Heart right ventricle (tissue), 16 donors: Measurements from ENCODE around the gene ATP7B. TPM values are rescaled to one million over a fixed set of nuclear protein-coding genes. Genes with fewer than 3 reads are reported as not detected.

Source experiments
- ATAC-seq, 8 donors: fragments of 200-7000 bp; cut with Tn5 transposase; one replicate each; pipeline ENCODE4 v1.9.1; 2020; ENCODE audit warnings: mild to moderate bottlenecking in 8 of 8, moderate library complexity in 8 of 8, moderate number of reproducible peaks in 1 of 8
- DNase-seq, 2 donors: peaks; one replicate each; pipeline ENCODE4 v3.0.0-alpha.2; 2020
- H3K27ac ChIP-seq, 10 donors: fragments of 200-600 bp; sonication (generic) in 2 of 10; one replicate each; pipeline versions ENCODE4 v1.5.0 to v1.8.0; 2020 to 2022; ENCODE audit warnings: mild to moderate bottlenecking in 3 of 10
- H3K27me3 ChIP-seq, 7 donors: fragments of 200-600 bp; one replicate each; pipeline ENCODE4 v1.8.0; 2021 to 2022; ENCODE audit warnings: mild to moderate bottlenecking in 2 of 7
- H3K36me3 ChIP-seq, 9 donors: fragments of 200-600 bp; sonication (generic) in 1 of 9; one replicate each; pipeline versions ENCODE4 v1.5.0 to v1.8.0; 2020 to 2022; ENCODE audit warnings: mild to moderate bottlenecking in 2 of 9
- H3K4me1 ChIP-seq, 9 donors: fragments of 200-600 bp; sonication (generic) in 1 of 9; one replicate each; pipeline versions ENCODE4 v1.5.0 to v1.8.0; 2020 to 2022; ENCODE audit warnings: mild to moderate bottlenecking in 4 of 9
- H3K4me3 ChIP-seq, 10 donors: fragments of 200-600 bp; sonication (generic) in 2 of 10; one replicate each; pipeline versions ENCODE4 v1.5.0 to v1.8.0; 2020 to 2022; ENCODE audit warnings: mild to moderate bottlenecking in 7 of 10, moderate library complexity in 2 of 10
- H3K9me3 ChIP-seq, 11 donors: fragments of 200-600 bp in 10 of 11; sonication (generic) in 2 of 11; one replicate each; pipeline versions ENCODE4 v1.5.0 to v1.8.0; 2013 to 2022; ENCODE audit warnings: mild to moderate bottlenecking in 2 of 11, control low read depth in 1 of 11, moderate library complexity in 1 of 11
- WGBS, 2 donors: extraction: QIAGEN DNeasy Blood & Tissue Kit; methylation state at CpG; one replicate each; pipeline ENCODE4 v1.1.7; 2013; ENCODE audit warnings: inconsistent platforms in 1 of 2; 5-methylcytosine and 5-hydroxymethylcytosine counted together
- intact Hi-C, 10 donors: fragments of 100-400 bp; cut with DNase I; formaldehyde crosslinking; loops; one replicate each; pipeline versions ENCODE4 v1.11.1 to v1.14.2; 2022
- polyA plus RNA-seq, 2 donors: library from polyadenylated mRNA; stranded (reverse); fragments of 200-250 nt; gene quantifications; one replicate each; pipeline ENCODE4 v1.2.3, GENCODE V29; 2013
- total RNA-seq, 10 donors: library from RNA; stranded (reverse); fragmentation: NEBNext Ultra II Directional in 3 of 10; extraction: Animal tissue kit (Norgen Biotek cat#: 25700) in 3 of 10; gene quantifications; one replicate each; pipeline versions ENCODE4 v1.2.1 to v1.2.4, GENCODE V29; 2021 to 2023
- TF ChIP-seq, protein P1 (sequence below), 9 donors: fragments of 200-600 bp; sonication (generic) in 2 of 9; IDR thresholded peaks; one replicate each; pipeline versions ENCODE4 v1.5.0 to v1.8.0; 2021 to 2022; ENCODE audit warnings: antibody characterized with exemption in 9 of 9, mild to moderate bottlenecking in 5 of 9, moderate library complexity in 1 of 9
- donor health status: Arrhythmogenic right ventricular cardiomyopathy.
- donor health status: ischemic (EF 13 %, LVEDD 7.1; RV severe dilation, severe dysfunction).
- donor health status: healthy with polysubstance abuse.
- donor health status: DM: no; HTN: yes; CAD: no.
- donor health status: DM: no; HTN: no; CAD: no.
- donor health status: ischemic (EF 25% LVEDD 6.9; RV normal size, moderate dysfunction).
- donor health status: ischemic (EF 25% LVEDD 5.7; RV mildly dilated, moderate dysfunction).
- donor health status: healthy.
- donor health status: DM: yes; HTN: yes; CAD: no.
- donor health status: Ischemic cardiomyopathy.
- donor health status: ischemic (EF 35%, LVEDD 5.7; RV mildly dilated, moderate dysfunction).
- donor health status: nonischemic (EF 11% LVEDD 7.7; RV severe dilation, severe dysfunction).
- donor health status: DM: yes; HTN: yes; CAD: no.
- donor health status: PGD.
- donor health status: ischemic (EF 29% LVEDD 5.4; RV normal size, mild dysfunction).
- donor health status: nonischemic (EF 23%, LVEDD 6.1; RV moderate dilation, normal function).

ATP7B gene
- total and polyA plus RNA-seq, 12 donors = 2.0 to 9.3 (median 5.6) TPM

DNA sequence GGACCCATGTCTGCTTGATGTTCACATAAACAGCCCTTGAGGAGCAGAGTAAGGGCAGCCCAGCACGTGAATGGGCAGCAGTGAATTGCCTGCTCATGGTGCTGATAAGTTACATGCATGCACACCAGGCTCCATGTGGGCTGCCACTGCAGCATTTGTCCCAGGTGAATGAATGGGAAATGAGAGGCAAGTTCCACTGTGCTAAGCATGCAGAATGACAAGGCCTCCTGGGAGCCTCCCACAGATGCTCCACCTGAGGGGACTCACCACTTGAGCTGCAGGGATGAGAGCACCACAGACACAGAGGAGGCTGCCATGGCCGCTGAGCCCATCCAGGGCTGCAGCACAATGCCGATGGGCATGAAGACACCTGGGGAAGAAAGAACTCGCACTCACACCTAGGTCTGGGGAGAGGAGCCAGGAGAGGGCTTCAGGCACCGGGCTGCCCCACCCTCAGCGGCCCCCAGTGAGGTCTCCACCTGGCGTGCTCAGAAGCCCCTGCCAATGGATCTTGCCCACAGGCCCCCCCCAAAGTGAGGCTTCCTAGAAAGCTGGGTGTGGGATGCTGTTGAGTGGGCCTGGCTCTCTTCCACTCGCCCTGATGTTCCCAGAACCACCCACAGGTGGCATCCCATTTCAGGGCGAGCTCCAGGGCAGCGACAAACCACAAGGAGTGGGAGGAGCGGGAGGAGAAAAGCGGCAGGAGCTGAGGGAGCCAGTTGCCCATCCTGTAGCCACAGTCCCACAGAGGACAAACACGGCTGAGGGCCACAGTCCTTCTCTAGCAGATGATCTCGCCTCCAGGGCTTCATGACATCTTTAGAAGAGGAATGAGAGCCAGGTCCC is 75.7 kb downstream of the ATP7B start:
- Histone ChIP-seq H3K36me3 (peaks cover 0 to 87% (median 5%) of the 10 kb centered on the region in 9 donors), H3K27ac (no peak overlapping the region), H3K4me1 (no peaks in the 10 kb centered on the region), H3K4me3 (no peak overlapping the region), H3K27me3 (no peaks in the 10 kb centered on the region), H3K9me3 (no peaks in the 10 kb centered on the region)
- intact Hi-C loops = no loop called here
- no peak for DNase-seq
- ATAC-seq = peak in 6 of 8 donors; percentile 27 to 57 (median 45)
- 80 to 83% methylated on average over 14 of the region's 14 CpGs for WGBS, 2 donors
- TF ChIP-seq, protein P1, sequence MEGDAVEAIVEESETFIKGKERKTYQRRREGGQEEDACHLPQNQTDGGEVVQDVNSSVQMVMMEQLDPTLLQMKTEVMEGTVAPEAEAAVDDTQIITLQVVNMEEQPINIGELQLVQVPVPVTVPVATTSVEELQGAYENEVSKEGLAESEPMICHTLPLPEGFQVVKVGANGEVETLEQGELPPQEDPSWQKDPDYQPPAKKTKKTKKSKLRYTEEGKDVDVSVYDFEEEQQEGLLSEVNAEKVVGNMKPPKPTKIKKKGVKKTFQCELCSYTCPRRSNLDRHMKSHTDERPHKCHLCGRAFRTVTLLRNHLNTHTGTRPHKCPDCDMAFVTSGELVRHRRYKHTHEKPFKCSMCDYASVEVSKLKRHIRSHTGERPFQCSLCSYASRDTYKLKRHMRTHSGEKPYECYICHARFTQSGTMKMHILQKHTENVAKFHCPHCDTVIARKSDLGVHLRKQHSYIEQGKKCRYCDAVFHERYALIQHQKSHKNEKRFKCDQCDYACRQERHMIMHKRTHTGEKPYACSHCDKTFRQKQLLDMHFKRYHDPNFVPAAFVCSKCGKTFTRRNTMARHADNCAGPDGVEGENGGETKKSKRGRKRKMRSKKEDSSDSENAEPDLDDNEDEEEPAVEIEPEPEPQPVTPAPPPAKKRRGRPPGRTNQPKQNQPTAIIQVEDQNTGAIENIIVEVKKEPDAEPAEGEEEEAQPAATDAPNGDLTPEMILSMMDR (IDR thresholded peaks at IDR 0.05) = peak in 8 of 9 donors; percentile 7 to 50 (median 40)

DNA sequence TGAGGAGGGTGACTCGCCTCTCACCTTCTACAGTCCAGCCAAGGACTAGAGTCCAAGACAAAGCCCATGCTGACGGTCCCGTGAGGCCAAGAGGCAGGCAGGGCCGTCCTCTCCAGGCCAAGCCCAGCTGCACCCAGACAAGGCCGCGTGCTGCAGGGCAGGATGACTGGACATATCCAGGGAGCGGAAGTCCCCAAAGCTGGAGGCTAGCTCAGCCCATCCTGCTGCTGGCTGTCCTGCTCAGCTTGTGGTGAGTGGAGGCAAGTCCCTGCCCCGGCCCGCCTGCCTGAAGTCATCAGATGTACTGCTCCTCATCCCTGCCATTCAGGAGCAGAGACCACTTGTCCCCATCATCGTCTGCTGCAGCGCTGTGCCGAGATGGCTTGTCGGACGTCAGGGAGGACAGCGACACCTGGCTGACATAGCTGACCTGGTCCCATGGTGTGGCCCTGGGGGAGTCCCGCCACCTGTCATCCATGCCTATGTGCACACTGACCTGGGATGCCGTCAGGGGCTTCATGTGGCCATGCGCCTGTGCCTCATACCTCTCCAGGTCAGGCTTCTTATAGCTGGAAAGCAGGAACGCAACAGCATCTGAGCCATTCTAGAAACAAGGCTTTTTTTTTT is 76.7 kb downstream of the ATP7B start:
- ATAC-seq = peak in 2 of 8 donors; percentile 18 to 59

DNA sequence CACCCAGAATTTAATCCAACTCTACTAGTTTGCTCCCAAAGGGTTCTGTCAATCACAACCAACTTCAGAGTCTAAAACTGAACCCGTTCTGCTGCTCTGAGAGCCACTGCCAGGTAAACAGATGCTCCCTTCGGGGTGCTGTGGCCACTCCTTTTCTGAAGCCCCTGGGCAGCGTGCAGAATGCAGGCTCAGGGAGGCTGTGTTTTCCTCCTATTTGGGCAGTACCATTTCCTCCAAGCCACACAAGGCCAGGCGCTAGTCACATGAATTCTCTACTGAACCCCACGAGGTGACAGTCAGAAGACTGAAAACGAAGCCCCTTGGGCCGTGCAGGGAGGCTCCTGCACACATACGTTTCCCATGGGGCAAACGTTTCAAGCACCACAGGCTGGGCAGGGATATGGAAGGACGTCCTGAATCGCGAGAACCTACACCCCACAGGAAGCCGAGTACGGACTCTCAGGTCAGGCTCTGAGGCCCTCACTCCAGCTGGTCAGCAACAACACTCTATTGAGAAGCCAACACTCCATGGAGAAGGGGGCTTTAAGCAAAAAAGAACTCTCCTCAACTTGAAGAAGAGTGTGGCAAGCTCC is 77.7 kb downstream of the ATP7B start:
- WGBS, 2 donors = 85 to 88% methylated on average over 14 of the region's 14 CpGs
- Histone ChIP-seq H3K4me3 (no peak overlapping the region), H3K4me1 (no peaks in the 10 kb centered on the region), H3K27ac (no peak overlapping the region), H3K36me3 (peaks cover 0 to 68% (median 5%) of the 10 kb centered on the region in 9 donors), H3K27me3 (no peaks in the 10 kb centered on the region), H3K9me3 (no peaks in the 10 kb centered on the region)
- TF ChIP-seq, protein P1 (IDR thresholded peaks at IDR 0.05) = no peak
- intact Hi-C loops = no loop called here
- ATAC-seq (no peak), DNase-seq (no peak)

More for the DNA sequence above, 76.7 kb downstream of the ATP7B start:
- Histone ChIP-seq H3K36me3 (peaks cover 0 to 78% (median 5%) of the 10 kb centered on the region in 9 donors), H3K4me1 (no peaks in the 10 kb centered on the region), H3K4me3 (no peak overlapping the region), H3K27ac (no peak overlapping the region), H3K27me3 (no peaks in the 10 kb centered on the region), H3K9me3 (no peaks in the 10 kb centered on the region)
- no peak for DNase-seq
- TF ChIP-seq, protein P1 (IDR thresholded peaks at IDR 0.05) = no peak
- WGBS, 2 donors = 90 to 94% methylated on average over 19 of the region's 19 CpGs
- intact Hi-C loops = no loop called here

DNA sequence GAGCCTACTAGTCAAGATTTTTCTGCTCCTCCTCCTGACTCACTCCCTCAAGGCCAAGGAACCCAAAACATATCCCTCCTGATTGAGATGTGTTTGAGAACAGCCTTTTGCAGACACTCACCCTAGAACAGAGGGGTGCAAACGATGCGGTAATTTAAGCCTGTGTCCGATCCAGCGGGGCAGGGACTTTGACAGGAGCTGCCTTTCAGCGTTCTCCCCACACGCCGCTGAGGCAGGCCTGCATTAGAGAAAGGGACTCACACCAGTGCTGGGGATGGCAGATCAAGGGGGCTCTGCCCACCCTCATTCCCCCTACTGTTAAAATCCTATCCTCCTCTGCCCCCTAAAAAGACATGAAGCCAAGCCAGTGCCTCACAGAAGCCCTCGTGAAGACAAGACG is 79.0 kb downstream of the ATP7B start:
- intact Hi-C loops = no loop called here

More for the DNA sequence above, 79.0 kb downstream of the ATP7B start:
- Histone ChIP-seq H3K36me3 (peaks cover 0 to 59% (median 5%) of the 10 kb centered on the region in 9 donors), H3K4me3 (no peak overlapping the region), H3K4me1 (peaks cover 0 to 10% (median 4%) of the 10 kb centered on the region in 9 donors), H3K9me3 (no peaks in the 10 kb centered on the region), H3K27ac (no peak overlapping the region), H3K27me3 (no peaks in the 10 kb centered on the region)
- ATAC-seq = no peak
- no peak for DNase-seq
- WGBS, 2 donors = 93 to 94% methylated on average over 9 of the region's 9 CpGs
- TF ChIP-seq, protein P1 (IDR thresholded peaks at IDR 0.05) = no peak
